GM23338 (cell line): ENCODE results near the gene PPM1H.

Experiments
- CREB1 ChIP-seq: fragments of 250-450 bp; sonication (Bioruptor Pico); IDR thresholded peaks from 2 replicates; pipeline ENCODE4 v1.5.0; 2020; ENCODE audit warnings: low read depth, mild to moderate bottlenecking, moderate library complexity
- CTCF ChIP-seq, 2 experiments: fragments of 200-600 bp in 1 of 2; sonication (generic) in 1 of 2; conservative IDR thresholded peaks; 2 replicates each; pipeline versions ENCODE4 v1.5.1 to v1.6.1; 2016 to 2017; ENCODE audit warnings: antibody characterized with exemption in 2 of 2, low read depth in 2 of 2, mild to moderate bottlenecking in 2 of 2, moderate library complexity in 1 of 2
- EZH2phosphoT487 ChIP-seq: fragments of 200-600 bp; sonication (generic); IDR thresholded peaks from one replicate; pipeline ENCODE4 v1.8.1; 2018; ENCODE audit warnings: antibody characterized with exemption; ENCODE audit not compliant: unreplicated experiment
- POLR2AphosphoS5 ChIP-seq: IDR thresholded peaks from 2 replicates; pipeline ENCODE4 v1.6.1; 2016; ENCODE audit warnings: antibody characterized with exemption, low read depth
- ZNF331 ChIP-seq: fragments of 250-450 bp; sonication (Bioruptor Pico); IDR thresholded peaks from 2 replicates; pipeline ENCODE4 v1.5.0; 2020; ENCODE audit warnings: low read depth, mild to moderate bottlenecking, moderate library complexity

DNA sequence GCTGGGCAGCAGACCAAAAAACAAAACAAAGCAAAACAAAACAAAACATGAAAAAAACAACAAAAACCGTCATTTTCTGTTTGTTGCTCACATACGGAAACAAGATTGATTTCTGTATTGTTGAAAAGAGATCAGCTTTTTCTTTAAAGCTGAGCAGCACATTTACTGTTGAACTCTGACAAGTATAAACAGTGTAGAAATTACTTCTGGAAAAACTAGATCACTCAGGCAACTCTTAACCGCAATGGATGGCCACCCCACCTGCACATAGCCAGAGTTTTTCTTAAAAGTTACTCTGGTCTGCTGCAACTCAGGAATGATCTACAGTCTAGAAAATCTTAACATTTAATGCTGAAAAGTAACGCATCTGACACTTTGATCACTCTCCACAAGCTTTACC is 80.9 kb downstream of the PPM1H start:
- TF ChIP-seq CTCF (conservative IDR thresholded peaks at IDR 0.05; ENCODE audit: low read depth in 2 of 2) (no peak), EZH2phosphoT487 (no peak), ZNF331 (CRISPR knock-in tag) (no peak), CREB1 (CRISPR knock-in tag) (no peak), POLR2AphosphoS5 (no peak)
